Measurements from ENCODE around the gene POLR3B. TPM values are rescaled to one million over a fixed set of nuclear protein-coding genes. Genes with fewer than 3 reads are reported as not detected.

POLR3B gene
- total and polyA plus RNA-seq, 4 donors = 5.4 to 12.2 (median 7.0) TPM

DNA sequence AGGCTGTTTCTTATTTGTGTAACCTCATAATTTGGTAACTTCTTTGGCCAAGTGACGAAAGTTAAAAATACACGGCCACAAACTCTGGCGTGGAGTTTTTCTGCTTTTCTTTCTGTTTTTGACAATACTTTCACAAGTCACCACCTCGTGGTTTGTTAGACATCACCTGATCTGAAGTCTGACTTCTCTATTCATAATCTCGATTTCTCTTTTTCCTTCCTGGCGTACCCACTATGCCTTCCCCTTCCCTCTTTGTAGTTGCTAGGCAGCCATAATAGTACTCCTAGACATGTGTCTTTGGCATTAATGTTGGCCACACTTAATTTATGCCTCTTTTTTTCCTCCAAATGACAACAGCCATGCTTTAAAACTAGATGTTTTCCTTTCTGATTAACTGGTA is 97.6 kb downstream of the POLR3B start:
- no peak for TF ChIP-seq NR2F2 (IDR thresholded peaks at IDR 0.05)
- TF ChIP-seq REST (IDR thresholded peaks at IDR 0.05) = no peak
- TF ChIP-seq SP1 (IDR thresholded peaks at IDR 0.05) = no peak
- TF ChIP-seq GABPA (IDR thresholded peaks at IDR 0.05 in 1 of 2, conservative IDR thresholded peaks at IDR 0.05 in 1 of 2) = no peak
- no peak for TF ChIP-seq ZBTB33 (IDR thresholded peaks at IDR 0.05)
- TF ChIP-seq FOXA2 (IDR thresholded peaks at IDR 0.05) = no peak
- no peak for TF ChIP-seq JUND (IDR thresholded peaks at IDR 0.05)
- TF ChIP-seq, protein P1, sequence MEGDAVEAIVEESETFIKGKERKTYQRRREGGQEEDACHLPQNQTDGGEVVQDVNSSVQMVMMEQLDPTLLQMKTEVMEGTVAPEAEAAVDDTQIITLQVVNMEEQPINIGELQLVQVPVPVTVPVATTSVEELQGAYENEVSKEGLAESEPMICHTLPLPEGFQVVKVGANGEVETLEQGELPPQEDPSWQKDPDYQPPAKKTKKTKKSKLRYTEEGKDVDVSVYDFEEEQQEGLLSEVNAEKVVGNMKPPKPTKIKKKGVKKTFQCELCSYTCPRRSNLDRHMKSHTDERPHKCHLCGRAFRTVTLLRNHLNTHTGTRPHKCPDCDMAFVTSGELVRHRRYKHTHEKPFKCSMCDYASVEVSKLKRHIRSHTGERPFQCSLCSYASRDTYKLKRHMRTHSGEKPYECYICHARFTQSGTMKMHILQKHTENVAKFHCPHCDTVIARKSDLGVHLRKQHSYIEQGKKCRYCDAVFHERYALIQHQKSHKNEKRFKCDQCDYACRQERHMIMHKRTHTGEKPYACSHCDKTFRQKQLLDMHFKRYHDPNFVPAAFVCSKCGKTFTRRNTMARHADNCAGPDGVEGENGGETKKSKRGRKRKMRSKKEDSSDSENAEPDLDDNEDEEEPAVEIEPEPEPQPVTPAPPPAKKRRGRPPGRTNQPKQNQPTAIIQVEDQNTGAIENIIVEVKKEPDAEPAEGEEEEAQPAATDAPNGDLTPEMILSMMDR (IDR thresholded peaks at IDR 0.05; ENCODE audit: low read depth, low read length, missing input control) = no peak
- TF ChIP-seq TAF1 (conservative IDR thresholded peaks at IDR 0.05) = no peak
- TF ChIP-seq, protein P2, sequence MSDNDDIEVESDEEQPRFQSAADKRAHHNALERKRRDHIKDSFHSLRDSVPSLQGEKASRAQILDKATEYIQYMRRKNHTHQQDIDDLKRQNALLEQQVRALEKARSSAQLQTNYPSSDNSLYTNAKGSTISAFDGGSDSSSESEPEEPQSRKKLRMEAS (IDR thresholded peaks at IDR 0.05) = no peak
- TF ChIP-seq YY1 (IDR thresholded peaks at IDR 0.05) = no peak
- TF ChIP-seq EGR1 (IDR thresholded peaks at IDR 0.05; ENCODE audit: low read depth in 2 of 2) = no peak
- TF ChIP-seq HNF4A (conservative IDR thresholded peaks at IDR 0.05) = no peak
- TF ChIP-seq FOXA1 (IDR thresholded peaks at IDR 0.05) = no peak
- Histone ChIP-seq H3K9me3 (ENCODE audit: control insufficient read depth in 4 of 4, low read length in 3 of 4) (no peaks in the 10 kb centered on the region), H3K9ac (ENCODE audit: low read depth in 1 of 2, low read length in 2 of 2) (no peak overlapping the region), H3K4me1 (ENCODE audit: control insufficient read depth in 4 of 4, insufficient read depth in 4 of 4, low read length in 3 of 4) (no peaks in the 10 kb centered on the region), H3K27me3 (ENCODE audit: control insufficient read depth in 4 of 4, insufficient read depth in 4 of 4, low read length in 3 of 4) (no peaks in the 10 kb centered on the region), H3K4me3 (ENCODE audit: low read depth in 1 of 3, low read length in 3 of 3) (no peak overlapping the region), H3K36me3 (ENCODE audit: control insufficient read depth in 4 of 4, insufficient read depth in 3 of 4, low read depth in 1 of 4, low read length in 3 of 4) (peaks cover 2 to 19% (median 14%) of the 10 kb centered on the region in 4 donors), H3K27ac (ENCODE audit: low read depth in 1 of 2, low read length in 2 of 2) (no peak overlapping the region)
- no peak for DNase-seq (ENCODE audit: low spot score)
- WGBS = 86% methylated on average over 6 of the region's 6 CpGs

- no peaks in the 10 kb centered on the region for H3K27me3 ChIP-seq (ENCODE audit: control insufficient read depth in 4 of 4, insufficient read depth in 4 of 4, low read length in 3 of 4)
- DNase-seq (ENCODE audit: low spot score) = no peak
- H3K9ac ChIP-seq (ENCODE audit: low read depth in 1 of 2, low read length in 2 of 2) = no peak overlapping the region
- 95% methylated on average over 6 of the region's 6 CpGs for WGBS
- H3K4me3 ChIP-seq (ENCODE audit: low read depth in 1 of 3, low read length in 3 of 3) = no peak overlapping the region
- H3K4me1 ChIP-seq (ENCODE audit: control insufficient read depth in 4 of 4, insufficient read depth in 4 of 4, low read length in 3 of 4) = no peaks in the 10 kb centered on the region
- H3K27ac ChIP-seq (ENCODE audit: low read depth in 1 of 2, low read length in 2 of 2) = no peak overlapping the region
- peaks cover 4 to 34% (median 23%) of the 10 kb centered on the region in 4 donors for H3K36me3 ChIP-seq (ENCODE audit: control insufficient read depth in 4 of 4, insufficient read depth in 3 of 4, low read depth in 1 of 4, low read length in 3 of 4)
- no peaks in the 10 kb centered on the region for H3K9me3 ChIP-seq (ENCODE audit: control insufficient read depth in 4 of 4, low read length in 3 of 4)
- TF ChIP-seq REST (IDR thresholded peaks at IDR 0.05) (no peak), NR2F2 (IDR thresholded peaks at IDR 0.05) (no peak), HNF4A (conservative IDR thresholded peaks at IDR 0.05) (no peak), TAF1 (conservative IDR thresholded peaks at IDR 0.05) (no peak), RAD21 (IDR thresholded peaks at IDR 0.05) (no peak), RXRA (IDR thresholded peaks at IDR 0.05) (no peak), ZBTB33 (IDR thresholded peaks at IDR 0.05) (no peak), JUND (IDR thresholded peaks at IDR 0.05) (no peak), EGR1 (IDR thresholded peaks at IDR 0.05; ENCODE audit: low read depth in 2 of 2) (no peak)
- TF ChIP-seq, protein P1 (IDR thresholded peaks at IDR 0.05; ENCODE audit: low read depth, low read length, missing input control) = no peak
Measured at GRCh38 chr12:106459124-106459523, 101.6 kb downstream of the POLR3B start.

All from liver (tissue), 9 donors.